Measurements from ENCODE around the gene ARL16. TPM values are rescaled to one million over a fixed set of nuclear protein-coding genes. Genes with fewer than 3 reads are reported as not detected.

ARL16 gene
- polyA plus RNA-seq, 2 of the 4 experiments (the other 2 are of a cell fraction), result 45.2 to 53.6 TPM

GRCh38 chr17:81648013-81648706 lies 35.4 kb downstream of the ARL16 start (continued):
- TF ChIP-seq HES2 (IDR thresholded peaks at IDR 0.05), result no peak
- no peak for TF ChIP-seq HOXB5 (CRISPR knock-in tag; IDR thresholded peaks at IDR 0.05)
- no peak for TF ChIP-seq TP53 (CRISPR knock-in tag; IDR thresholded peaks at IDR 0.05)

GRCh38 chr17:81647640-81648012 lies 36.0 kb downstream of the ARL16 start:
- CTCF ChIA-PET, result interaction anchor here (0.7 to 2.7 kb wide), 3 partner anchors 11 to 356 kb away, joined by 3 to 11 read pairs (median 3); partner anchors contain the start of genes NPLOC4 and TSPAN10
- whole genome bisulfite sequencing (ENCODE audit: missing lambda C conversion rate), result 80% methylated on average over 21 of the region's 21 CpGs

More at GRCh38 chr17:81647640-81648012, 36.0 kb downstream of the ARL16 start:
- H3K4me1 ChIP-seq, result peaks cover 16% of the 10 kb centered on the region
- H3K4me2 ChIP-seq, result no peak overlapping the region
- H3K27ac ChIP-seq, result no peak overlapping the region
- no peak for DNase-seq (ENCODE audit: low read depth in 1 of 2, low spot score in 1 of 2)
- ATAC-seq, result no peak
- H3K9me3 ChIP-seq, result no peaks in the 10 kb centered on the region
- no peak overlapping the region for H3K4me3 ChIP-seq
- TF ChIP-seq REST (IDR thresholded peaks at IDR 0.05), result no peak
- TF ChIP-seq CEBPB (IDR thresholded peaks at IDR 0.05), result no peak
- TF ChIP-seq CHD2 (IDR thresholded peaks at IDR 0.05; ENCODE audit: low read length, partially characterized antibody), result no peak
- TF ChIP-seq EP300 (IDR thresholded peaks at IDR 0.05), result no peak
- TF ChIP-seq ZC3H11A (IDR thresholded peaks at IDR 0.05), result no peak
- TF ChIP-seq RFX5 (IDR thresholded peaks at IDR 0.05), result no peak
- TF ChIP-seq KDM5A (IDR thresholded peaks at IDR 0.05), result no peak
- no peak for TF ChIP-seq FOSB (CRISPR knock-in tag; IDR thresholded peaks at IDR 0.05)
- TF ChIP-seq BCL3 (IDR thresholded peaks at IDR 0.05), result no peak
- TF ChIP-seq EHF (CRISPR knock-in tag; IDR thresholded peaks at IDR 0.05), result no peak
- TF ChIP-seq JUN (IDR thresholded peaks at IDR 0.05), result no peak
- TF ChIP-seq MAFK (IDR thresholded peaks at IDR 0.05; ENCODE audit: partially characterized antibody), result no peak
- TF ChIP-seq HES2 (IDR thresholded peaks at IDR 0.05), result no peak
- TF ChIP-seq POLR2AphosphoS2 (conservative IDR thresholded peaks at IDR 0.05; ENCODE audit: low read length), result no peak
- TF ChIP-seq RCOR1 (IDR thresholded peaks at IDR 0.05; ENCODE audit: low read depth, low read length), result no peak
- TF ChIP-seq RNF2 (IDR thresholded peaks at IDR 0.05; ENCODE audit: borderline replicate concordance, low read depth), result no peak
- no peak for TF ChIP-seq RARB (CRISPR knock-in tag; IDR thresholded peaks at IDR 0.05)
- no peak for TF ChIP-seq MAZ (IDR thresholded peaks at IDR 0.05; ENCODE audit: borderline replicate concordance, low read depth, low read length)
- no peak for TF ChIP-seq GATA3 (IDR thresholded peaks at IDR 0.05; ENCODE audit: borderline replicate concordance)
- POLR2A ChIA-PET, result no interaction called here
- FAIRE-seq, result no peak
